ENCODE data around the gene GLOD4.

GRCh38 chr17:789160-789840 is 7.2 kb upstream of the GLOD4 start:
- TF ChIP-seq CTCF (conservative IDR thresholded peaks at IDR 0.05 in 1 of 2, IDR thresholded peaks at IDR 0.05 in 1 of 2; ENCODE audit: extremely low read depth in 1 of 2, insufficient read depth in 1 of 2, low read depth in 1 of 2, low read length in 2 of 2) (no peak), EZH2 (IDR thresholded peaks at IDR 0.05; ENCODE audit: borderline replicate concordance, low read length) (no peak)
